Activated CD8-positive, alpha-beta T cell treated with anti-CD3 and anti-CD28 coated beads for 36 hours (primary cell): ENCODE results near the gene RPAP3. TPM values are rescaled to one million over a fixed set of nuclear protein-coding genes. Genes with fewer than 3 reads are reported as not detected.

Experiments
- ATAC-seq: fragments of 200-7000 bp; cut with Tn5 transposase; one replicate; pipeline ENCODE4 v1.10.0; 2021; ENCODE audit warnings: mild to moderate bottlenecking, moderate library complexity
- CTCF ChIA-PET: fragments of 350-600 bp; sonication (Branson Sonifier 250); formaldehyde crosslinking; loops from one replicate; lab custom pipeline; 2021; ENCODE audit warnings: antibody characterized with exemption; lab: Charles Lee
- POLR2A ChIA-PET: fragments of 350-600 bp; sonication (Branson Sonifier 250); formaldehyde crosslinking; loops from one replicate; lab custom pipeline; 2021; ENCODE audit warnings: antibody characterized with exemption; lab: Charles Lee
- DNase-seq: peaks from one replicate; pipeline ENCODE4 v3.0.0-alpha.2; 2020
- H3K27ac Mint-ChIP-seq: one replicate; pipeline ENCODE4 v1.8.0; 2021; ENCODE audit warnings: mild to moderate bottlenecking, mixed read lengths
- H3K27me3 Mint-ChIP-seq: one replicate; pipeline ENCODE4 v1.8.0; 2021; ENCODE audit warnings: mixed read lengths
- H3K36me3 Mint-ChIP-seq: one replicate; pipeline ENCODE4 v1.8.0; 2021; ENCODE audit warnings: low read depth, mixed read lengths
- H3K4me1 Mint-ChIP-seq: one replicate; pipeline ENCODE4 v1.8.0; 2021; ENCODE audit warnings: low read depth, mixed read lengths
- H3K4me3 Mint-ChIP-seq: one replicate; pipeline ENCODE4 v1.8.0; 2021; ENCODE audit warnings: mild to moderate bottlenecking, moderate library complexity, mixed read lengths
- H3K9me3 Mint-ChIP-seq: one replicate; pipeline ENCODE4 v1.8.0; 2021; ENCODE audit warnings: mixed read lengths
- CTCF ChIP-seq: fragments of 200-600 bp; IDR thresholded peaks from one replicate; pipeline ENCODE4 v1.8.0; 2022; ENCODE audit warnings: antibody characterized with exemption, mild to moderate bottlenecking
- intact Hi-C: fragments of 100-400 bp; cut with micrococcal nuclease; formaldehyde crosslinking; loops from one replicate; pipeline ENCODE4 v1.10.0; 2022
- total RNA-seq, 2 experiments: library from RNA; stranded (reverse); gene quantifications; one replicate each; pipeline ENCODE4 v1.2.3, GENCODE V29; 2021

RPAP3 gene
- total RNA-seq, 2 experiments from 2014 or later: 42.0 to 42.5 TPM

- no peak for TF ChIP-seq CTCF
- intact Hi-C loops: loop anchor here (2.0 to 5.0 kb wide), 2 partner anchors 61 to 123 kb away; no protein-coding TSS in a partner anchor
- CTCF ChIA-PET: interaction anchor here (0.6 to 10.0 kb wide), 33 partner anchors 8 to 902 kb away, joined by 3 to 134 read pairs (median 5); partner anchors contain the start of genes ENDOU, RAPGEF3, RPAP3 and VDR
- Mint-ChIP-seq H3K4me3 (no peak overlapping the region), H3K9me3 (no peaks in the 10 kb centered on the region), H3K36me3 (peaks cover 2% of the 10 kb centered on the region), H3K27me3 (no peaks in the 10 kb centered on the region), H3K27ac (no peak overlapping the region), H3K4me1 (peaks cover 22% of the 10 kb centered on the region)
- DNase-seq: no peak
- ATAC-seq: no peak
- POLR2A ChIA-PET: interaction anchor here (0.7 kb wide), 1 partner anchor 122 kb away, joined by 3 read pairs; no protein-coding TSS in a partner anchor
Measured at GRCh38 chr12:47715877-47716548, 10.2 kb upstream of the RPAP3 start.

GRCh38 chr12:47715393-47715876 lies 9.6 kb upstream of the RPAP3 start:
- ChIA-PET CTCF (interaction anchor here (0.6 to 10.0 kb wide), 39 partner anchors 7 to 902 kb away, joined by 3 to 134 read pairs (median 4); partner anchors contain the start of genes ENDOU, RAPGEF3, RPAP3 and VDR), POLR2A (interaction anchor here (0.7 kb wide), 1 partner anchor 122 kb away, joined by 3 read pairs; no protein-coding TSS in a partner anchor)
- H3K27ac Mint-ChIP-seq: no peak overlapping the region
- peak; percentile 88 for ATAC-seq
- H3K27me3 Mint-ChIP-seq: no peaks in the 10 kb centered on the region
- peak; percentile 91 for DNase-seq
- no peaks in the 10 kb centered on the region for H3K9me3 Mint-ChIP-seq
- intact Hi-C loops: loop anchor here (5.0 kb wide), 1 partner anchor 62 kb away; no protein-coding TSS in a partner anchor
- peaks cover 19% of the 10 kb centered on the region for H3K4me1 Mint-ChIP-seq
- peaks cover 2% of the 10 kb centered on the region for H3K36me3 Mint-ChIP-seq
- TF ChIP-seq CTCF: peak; percentile 71
- H3K4me3 Mint-ChIP-seq: no peak overlapping the region

GRCh38 chr12:47714826-47715386 lies 9.1 kb upstream of the RPAP3 start:
- intact Hi-C loops: loop anchor here (5.0 kb wide), 1 partner anchor 62 kb away; no protein-coding TSS in a partner anchor
- ChIA-PET CTCF (interaction anchor here (0.6 to 10.0 kb wide), 34 partner anchors 8 to 903 kb away, joined by 3 to 134 read pairs (median 4); partner anchors contain the start of genes ENDOU, RAPGEF3, RPAP3 and VDR), POLR2A (interaction anchor here (1.8 kb wide), 1 partner anchor 11 kb away, joined by 4 read pairs; the partner anchor contains the start of gene ENDOU)
- Mint-ChIP-seq H3K9me3 (no peaks in the 10 kb centered on the region), H3K27ac (no peak overlapping the region), H3K4me1 (peaks cover 19% of the 10 kb centered on the region), H3K4me3 (no peak overlapping the region), H3K36me3 (peaks cover 2% of the 10 kb centered on the region), H3K27me3 (no peaks in the 10 kb centered on the region)
- TF ChIP-seq CTCF: no peak
- no peak for DNase-seq
- ATAC-seq: no peak

GRCh38 chr12:47712171-47712570 lies 6.3 kb upstream of the RPAP3 start:
- CTCF ChIA-PET: interaction anchor here (10.0 kb wide), 1 partner anchor 56 kb away, joined by 116 read pairs; no protein-coding TSS in a partner anchor
- no peak overlapping the region for H3K4me3 Mint-ChIP-seq

More at GRCh38 chr12:47712171-47712570, 6.3 kb upstream of the RPAP3 start:
- intact Hi-C loops: no loop called here
- no peak overlapping the region for H3K27ac Mint-ChIP-seq
- H3K4me1 Mint-ChIP-seq: peaks cover 32% of the 10 kb centered on the region
- POLR2A ChIA-PET: interaction anchor here (0.8 kb wide), 1 partner anchor 68 kb away, joined by 4 read pairs; no protein-coding TSS in a partner anchor
- ATAC-seq: no peak
- no peak for TF ChIP-seq CTCF
- H3K9me3 Mint-ChIP-seq: no peaks in the 10 kb centered on the region
- no peaks in the 10 kb centered on the region for H3K27me3 Mint-ChIP-seq
- H3K36me3 Mint-ChIP-seq: no peaks in the 10 kb centered on the region
- DNase-seq: no peak
